Measurements from ENCODE around the gene USP2. TPM values are rescaled to one million over a fixed set of nuclear protein-coding genes. Genes with fewer than 3 reads are reported as not detected.

The USP2 gene
- polyA plus RNA-seq, 3 donors, result 0.36 TPM; not detected in 2

DNA sequence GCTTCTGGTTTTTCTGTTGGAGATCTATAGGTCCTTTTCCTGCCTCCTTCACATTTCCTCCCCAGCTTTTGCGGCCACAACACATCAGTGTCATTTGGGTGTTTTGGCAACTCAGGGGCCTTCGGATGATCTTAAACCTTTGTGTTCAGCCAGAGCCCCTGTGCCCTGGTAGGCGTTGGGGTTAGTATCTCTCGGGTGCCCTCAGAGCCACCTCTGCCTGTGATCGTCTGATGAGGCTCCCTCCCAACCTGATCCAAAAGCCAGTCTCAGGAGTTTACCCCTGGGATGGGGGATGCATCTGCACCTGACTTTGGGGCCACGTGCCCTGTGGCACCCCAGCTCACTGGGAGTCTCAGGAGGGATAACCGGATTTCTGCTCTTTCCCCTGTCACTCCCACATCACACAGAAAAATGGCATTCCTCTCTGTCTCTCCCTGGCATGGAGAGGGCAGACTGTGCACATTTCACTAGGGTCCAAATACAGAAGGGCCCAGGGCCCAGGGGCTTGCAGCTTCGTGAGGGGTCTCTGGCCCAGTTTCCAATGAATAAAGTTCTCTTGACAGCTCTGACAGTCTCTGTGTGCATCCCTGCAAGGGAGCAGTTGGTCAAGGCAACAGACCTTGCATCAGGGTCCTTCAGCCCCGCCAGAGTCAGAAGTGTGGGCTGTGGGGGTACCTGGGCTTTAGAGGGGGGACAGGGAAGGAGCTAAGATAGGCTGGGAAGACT lies 44.6 kb downstream of the USP2 start:
- DNase-seq, result no peak
- H3K9me3 Mint-ChIP-seq, result peaks cover 0 to 11% (median 7%) of the 10 kb centered on the region in 7 donors
- no peak overlapping the region for H3K9ac ChIP-seq (ENCODE audit: insufficient read depth, low read length, poor library complexity, severe bottlenecking)
- H3K36me3 ChIP-seq (replicated peaks in 1 of 2; ENCODE audit: control insufficient read depth in 1 of 2, insufficient read depth in 2 of 2, low read length in 2 of 2), result peaks cover 0 to 10% of the 10 kb centered on the region in 2 donors
- H3K27ac ChIP-seq (ENCODE audit: low read depth in 1 of 2, low read length in 2 of 2), result no peak overlapping the region
- H3K79me2 ChIP-seq (ENCODE audit: insufficient read depth, low read length), result peaks cover 27% of the 10 kb centered on the region
- H3K4me1 Mint-ChIP-seq, result peaks cover 38% of the 10 kb centered on the region
- H3K4me3 Mint-ChIP-seq, result no peak overlapping the region
- H3K4me1 ChIP-seq (ENCODE audit: control insufficient read depth in 1 of 2, insufficient read depth in 2 of 2, low read length in 2 of 2), result peaks cover 36 to 50% of the 10 kb centered on the region in 2 donors
- no peak overlapping the region for H3K4me3 ChIP-seq (replicated peaks in 1 of 3; ENCODE audit: low read depth in 2 of 3, low read length in 3 of 3)
- H3K36me3 Mint-ChIP-seq, result peaks cover 22% of the 10 kb centered on the region in 2 donors
- H4K20me1 ChIP-seq (ENCODE audit: insufficient read depth, low read length), result peaks cover 12% of the 10 kb centered on the region
- H3K27ac Mint-ChIP-seq, result peak overlapping the region in 1 of 7 donors; percentile 78
- peaks cover 0 to 16% of the 10 kb centered on the region in 2 donors for H3K9me3 ChIP-seq (replicated peaks in 1 of 2; ENCODE audit: control insufficient read depth in 1 of 2, insufficient read depth in 1 of 2, low read length in 2 of 2)
- H3K27me3 Mint-ChIP-seq (ENCODE audit: low read depth in 3 of 3), result peaks cover 25 to 37% (median 34%) of the 10 kb centered on the region in 3 donors
- peaks cover 22 to 37% of the 10 kb centered on the region in 2 donors for H3K27me3 ChIP-seq (ENCODE audit: control insufficient read depth in 2 of 2, insufficient read depth in 2 of 2, low read length in 2 of 2)
- WGBS (ENCODE audit: insufficient coverage), result 98% methylated on average over 8 of the region's 9 CpGs
- no peak overlapping the region for H3K4me2 ChIP-seq (replicated peaks; ENCODE audit: extremely low read depth, low read length, poor library complexity, severe bottlenecking)
- intact Hi-C loops (cut with micrococcal nuclease), result no loop called here
- H2AFZ ChIP-seq (ENCODE audit: insufficient read depth, low read depth, low read length, poor library complexity, severe bottlenecking), result no peak overlapping the region
- no peak for TF ChIP-seq CTCF (IDR thresholded peaks at IDR 0.05)

- Mint-ChIP-seq H3K27ac (peak overlapping the region; percentile 5 to 100 (median 68)), H3K4me1 (peaks cover 32% of the 10 kb centered on the region), H3K36me3 (peaks cover 19 to 22% of the 10 kb centered on the region in 2 donors), H3K4me3 (peak overlapping the region in 1 of 2 donors; percentile 94), H3K9me3 (peaks cover 0 to 8% (median 4%) of the 10 kb centered on the region in 7 donors), H3K27me3 (ENCODE audit: low read depth in 3 of 3) (peaks cover 16 to 27% (median 24%) of the 10 kb centered on the region in 3 donors)
- H3K36me3 ChIP-seq (replicated peaks in 1 of 2; ENCODE audit: control insufficient read depth in 1 of 2, insufficient read depth in 2 of 2, low read length in 2 of 2), result peaks cover 0 to 10% of the 10 kb centered on the region in 2 donors
- H3K9ac ChIP-seq (ENCODE audit: insufficient read depth, low read length, poor library complexity, severe bottlenecking), result no peak overlapping the region
- H3K9me3 ChIP-seq (replicated peaks in 1 of 2; ENCODE audit: control insufficient read depth in 1 of 2, insufficient read depth in 1 of 2, low read length in 2 of 2), result peaks cover 0 to 15% of the 10 kb centered on the region in 2 donors
- H2AFZ ChIP-seq (ENCODE audit: insufficient read depth, low read depth, low read length, poor library complexity, severe bottlenecking), result no peak overlapping the region
- peaks cover 27% of the 10 kb centered on the region for H3K79me2 ChIP-seq (ENCODE audit: insufficient read depth, low read length)
- H3K27ac ChIP-seq (ENCODE audit: low read depth in 1 of 2, low read length in 2 of 2), result peak overlapping the region in 1 of 2 donors; percentile 93
- intact Hi-C loops (cut with micrococcal nuclease), result no loop called here
- peaks cover 29 to 44% of the 10 kb centered on the region in 2 donors for H3K4me1 ChIP-seq (ENCODE audit: control insufficient read depth in 1 of 2, insufficient read depth in 2 of 2, low read length in 2 of 2)
- no peak for TF ChIP-seq CTCF (IDR thresholded peaks at IDR 0.05)
- peaks cover 14 to 27% of the 10 kb centered on the region in 2 donors for H3K27me3 ChIP-seq (ENCODE audit: control insufficient read depth in 2 of 2, insufficient read depth in 2 of 2, low read length in 2 of 2)
- peaks cover 12% of the 10 kb centered on the region for H4K20me1 ChIP-seq (ENCODE audit: insufficient read depth, low read length)
- DNase-seq, result no peak
- WGBS (ENCODE audit: insufficient coverage), result 93% methylated on average over 27 of the region's 30 CpGs
- no peak overlapping the region for H3K4me2 ChIP-seq (replicated peaks; ENCODE audit: extremely low read depth, low read length, poor library complexity, severe bottlenecking)
- no peak overlapping the region for H3K4me3 ChIP-seq (replicated peaks in 1 of 3; ENCODE audit: low read depth in 2 of 3, low read length in 3 of 3)
These were observed 45.6 kb downstream of the USP2 start for GRCh38 chr11:119335655-119336543.

Data from CD14-positive monocyte (primary cell).